Amniotic stem cell (primary cell): Measurements from ENCODE around the gene OSBP.
"Not testable (repeated sequence)": the region's sequence is repeated elsewhere in the genome, so short reads cannot be mapped to it uniquely, and the experiment has no call there.

Source experiments
- DNase-seq: peaks from one replicate; lab custom pipeline; 2025; lab: John Stamatoyannopoulos, UW

Gene OSBP

GRCh38 chr11:59551659-59552521 lies 63.7 kb downstream of the OSBP start:
- DNase-seq, result peak; percentile 55

- peak; percentile 80 for DNase-seq
These were observed 64.5 kb downstream of the OSBP start for GRCh38 chr11:59550842-59551658.

DNA sequence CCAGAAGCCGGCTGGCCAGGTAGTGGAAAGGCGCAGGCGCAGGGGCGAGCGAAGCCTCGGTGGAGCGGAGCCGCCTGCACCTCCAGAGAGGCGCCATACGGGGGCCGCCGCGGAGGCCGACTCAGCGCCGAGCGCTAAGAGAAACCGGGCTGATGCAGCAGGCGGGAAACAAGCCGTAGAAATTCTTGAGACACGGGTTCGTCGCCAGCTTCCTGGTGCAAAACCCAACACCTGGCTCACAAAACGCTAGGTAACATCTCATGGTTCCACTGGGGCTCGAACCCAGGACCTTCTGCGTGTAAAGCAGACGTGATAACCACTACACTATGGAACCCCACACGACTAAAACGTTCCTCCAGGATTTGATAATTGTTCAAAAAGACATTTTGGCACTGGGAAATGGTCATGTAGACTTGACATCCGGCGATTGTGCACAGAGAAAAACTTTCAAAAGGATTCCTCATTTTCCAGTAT lies 65.2 kb downstream of the OSBP start:
- peak; percentile 94 for DNase-seq

DNA sequence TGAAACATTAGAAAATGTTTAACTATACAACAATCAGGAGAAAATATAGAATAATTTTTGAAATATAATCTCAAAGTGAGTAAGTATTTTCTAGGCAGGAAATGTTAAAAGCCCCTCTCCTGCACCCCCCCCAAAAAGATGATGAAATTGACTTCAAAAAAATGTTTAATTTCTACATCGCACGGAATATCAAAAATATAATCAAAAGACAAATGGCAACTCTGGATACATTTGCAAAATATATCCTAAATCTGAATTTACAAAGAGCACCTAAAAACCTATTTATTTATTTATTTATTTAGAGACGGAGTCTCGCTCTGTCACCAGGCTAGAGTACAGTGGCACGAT lies 67.3 kb downstream of the OSBP start:
- no peak for DNase-seq

DNA sequence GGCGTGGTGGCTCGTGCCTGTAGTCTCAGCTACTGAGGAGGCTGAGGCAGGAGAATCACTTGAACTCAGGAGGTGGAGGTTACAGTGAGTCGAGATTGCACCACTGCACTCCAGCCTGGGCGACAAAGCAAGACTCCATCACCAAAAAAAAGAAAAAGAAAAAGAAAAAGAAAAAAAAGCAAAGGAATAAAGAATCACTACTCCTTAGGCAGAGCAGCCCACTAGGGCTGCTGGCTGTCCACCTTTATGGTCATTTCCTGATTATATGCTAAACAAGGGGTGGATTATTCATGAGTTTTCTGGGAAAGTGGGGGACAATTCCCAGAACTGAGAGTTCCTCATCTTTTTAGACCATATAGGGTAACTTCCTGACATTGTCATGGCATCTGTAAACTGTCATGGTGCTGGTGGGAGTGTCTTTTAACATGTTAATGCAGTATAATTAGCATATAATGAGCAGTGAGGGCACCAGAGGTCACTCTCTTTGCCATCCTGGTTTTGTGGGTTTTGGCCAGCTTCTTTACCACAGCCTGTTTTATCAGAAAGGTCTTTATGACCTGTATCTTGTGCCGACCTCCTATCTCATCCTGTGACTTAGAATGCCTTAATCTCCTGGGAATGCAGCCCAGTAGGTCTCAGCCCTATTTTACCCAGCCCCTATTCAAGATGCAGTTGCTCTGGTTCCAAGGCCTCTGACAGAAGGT lies 67.8 kb downstream of the OSBP start:
- not testable (repeated sequence) for DNase-seq

GRCh38 chr11:59545179-59546020 lies 70.2 kb downstream of the OSBP start:
- DNase-seq, result no peak

DNA sequence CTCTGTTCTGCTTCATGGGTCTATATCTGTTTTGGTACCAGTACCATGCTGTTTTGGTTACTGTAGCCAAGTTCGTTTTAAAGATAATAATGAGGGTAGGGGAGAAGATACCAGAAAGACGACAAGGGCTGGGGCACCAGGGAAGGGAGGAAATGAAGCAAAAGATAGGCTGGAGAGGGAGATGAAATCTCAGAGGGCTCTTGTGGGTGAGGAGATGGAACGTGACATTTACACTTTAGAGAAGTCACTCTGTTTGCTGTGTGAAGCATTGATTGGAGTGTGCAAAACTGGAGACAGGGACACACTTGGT lies 70.8 kb downstream of the OSBP start:
- no peak for DNase-seq

- DNase-seq, result not testable (repeated sequence)
These were observed 71.9 kb downstream of the OSBP start for GRCh38 chr11:59543713-59544112.

DNA sequence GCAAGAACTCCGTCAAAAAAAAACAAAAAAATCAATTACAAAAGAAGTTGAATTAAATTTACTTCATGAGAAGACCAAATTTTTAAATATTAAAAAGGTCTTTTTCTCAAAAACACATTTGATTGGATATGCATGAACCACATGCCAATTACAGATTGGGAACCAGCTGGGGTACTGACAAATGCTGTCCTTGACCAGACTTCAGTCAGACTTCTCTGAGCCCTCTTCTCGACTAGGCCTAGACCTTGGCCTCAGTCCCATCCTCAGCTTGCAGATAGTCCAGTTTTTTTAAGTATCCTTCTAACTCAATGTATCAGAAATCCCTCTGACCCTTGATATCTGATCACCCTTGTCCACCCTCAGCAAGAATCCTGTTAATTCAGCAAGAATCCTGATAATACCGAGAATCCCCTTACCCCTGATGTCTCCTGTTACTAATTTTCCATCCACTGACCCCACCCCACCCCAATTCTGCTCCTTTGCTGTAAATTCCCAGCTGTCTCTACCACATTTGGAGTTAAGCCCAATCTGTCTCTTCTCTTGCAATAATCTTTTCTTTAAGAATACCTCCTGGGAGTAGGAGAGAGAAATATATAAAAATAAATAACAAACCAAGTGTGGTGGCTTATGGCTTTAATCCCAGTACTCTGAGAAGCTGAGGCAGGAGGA lies 73.3 kb downstream of the OSBP start:
- DNase-seq, result no peak

GRCh38 chr11:59534676-59535075 lies 80.9 kb downstream of the OSBP start:
- DNase-seq, result no peak

DNA sequence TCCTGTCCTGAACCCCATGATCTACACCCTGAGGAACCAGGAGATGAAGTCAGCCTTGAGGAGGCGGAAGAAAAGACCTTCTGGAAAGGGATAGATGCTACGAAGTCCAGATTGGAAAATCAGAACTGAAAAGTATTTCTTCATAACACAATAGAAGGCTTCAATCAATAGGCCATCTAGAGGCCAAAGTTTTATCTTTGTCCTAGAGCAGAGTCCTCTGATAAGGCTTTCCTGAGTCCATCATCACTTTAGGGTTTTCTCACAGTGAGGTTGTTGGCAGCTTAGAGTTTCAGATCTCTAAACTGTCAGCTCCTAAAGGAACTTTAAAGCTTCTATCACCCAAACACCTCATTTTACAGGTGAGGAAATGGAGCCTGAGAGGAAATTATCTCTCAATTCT lies 83.0 kb downstream of the OSBP start:
- no peak for DNase-seq

DNA sequence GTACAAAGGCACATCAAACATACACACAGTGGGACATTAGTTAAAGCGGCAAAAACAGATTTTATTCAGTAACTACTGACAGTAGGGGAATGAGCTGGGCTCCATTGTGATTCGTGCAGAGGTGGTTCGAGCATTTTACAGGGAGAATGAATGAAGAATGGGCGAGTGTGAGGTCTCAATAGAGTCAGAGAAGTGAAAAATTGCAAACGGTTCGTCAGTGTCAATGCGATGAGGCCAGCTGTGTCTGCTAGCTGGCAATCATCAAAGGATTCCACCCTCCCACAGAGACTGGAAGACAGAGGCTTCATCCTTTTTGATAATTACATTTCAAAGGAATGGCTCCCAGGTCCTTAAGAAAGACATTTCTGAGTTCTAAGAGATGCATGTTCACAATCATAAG lies 86.9 kb downstream of the OSBP start:
- no peak for DNase-seq
